Ectodermal cell (in vitro differentiated cells): ENCODE data around the gene WTIP.
"Not testable (repeated sequence)": the region's sequence is repeated elsewhere in the genome, so short reads cannot be mapped to it uniquely, and the experiment has no call there.

Source experiments
- H3K27ac ChIP-seq: 2 replicates; pipeline ENCODE4 v1.7.0; 2013; ENCODE audit warnings: mild to moderate bottlenecking, low read depth, low read length; ENCODE audit not compliant: insufficient read depth, poor library complexity, severe bottlenecking
- H3K27me3 ChIP-seq: 2 replicates; pipeline ENCODE4 v1.7.0; 2013; ENCODE audit warnings: mild to moderate bottlenecking, low read length; ENCODE audit not compliant: insufficient read depth, control insufficient read depth, poor library complexity, severe bottlenecking
- H3K36me3 ChIP-seq: one replicate; pipeline ENCODE4 v1.7.0; 2013; ENCODE audit warnings: low read length; ENCODE audit not compliant: control insufficient read depth, insufficient read depth
- H3K4me1 ChIP-seq: one replicate; pipeline ENCODE4 v1.7.0; 2013; ENCODE audit warnings: low read length; ENCODE audit not compliant: control insufficient read depth, insufficient read depth
- H3K4me3 ChIP-seq: 2 replicates; pipeline ENCODE4 v1.7.0; 2013; ENCODE audit warnings: low read depth, low read length, control low read depth; ENCODE audit not compliant: insufficient read depth
- H3K9me3 ChIP-seq: 2 replicates; pipeline ENCODE4 v1.7.0; 2013; ENCODE audit warnings: mild to moderate bottlenecking, low read length, moderate library complexity; ENCODE audit not compliant: control insufficient read depth
- WGBS, 2 experiments: methylation state at CpG; one replicate each; pipeline ENCODE4 v1.1.7; 2013; ENCODE audit warnings: missing lambda C conversion rate in 2 of 2; 5-methylcytosine and 5-hydroxymethylcytosine counted together

The WTIP gene

DNA sequence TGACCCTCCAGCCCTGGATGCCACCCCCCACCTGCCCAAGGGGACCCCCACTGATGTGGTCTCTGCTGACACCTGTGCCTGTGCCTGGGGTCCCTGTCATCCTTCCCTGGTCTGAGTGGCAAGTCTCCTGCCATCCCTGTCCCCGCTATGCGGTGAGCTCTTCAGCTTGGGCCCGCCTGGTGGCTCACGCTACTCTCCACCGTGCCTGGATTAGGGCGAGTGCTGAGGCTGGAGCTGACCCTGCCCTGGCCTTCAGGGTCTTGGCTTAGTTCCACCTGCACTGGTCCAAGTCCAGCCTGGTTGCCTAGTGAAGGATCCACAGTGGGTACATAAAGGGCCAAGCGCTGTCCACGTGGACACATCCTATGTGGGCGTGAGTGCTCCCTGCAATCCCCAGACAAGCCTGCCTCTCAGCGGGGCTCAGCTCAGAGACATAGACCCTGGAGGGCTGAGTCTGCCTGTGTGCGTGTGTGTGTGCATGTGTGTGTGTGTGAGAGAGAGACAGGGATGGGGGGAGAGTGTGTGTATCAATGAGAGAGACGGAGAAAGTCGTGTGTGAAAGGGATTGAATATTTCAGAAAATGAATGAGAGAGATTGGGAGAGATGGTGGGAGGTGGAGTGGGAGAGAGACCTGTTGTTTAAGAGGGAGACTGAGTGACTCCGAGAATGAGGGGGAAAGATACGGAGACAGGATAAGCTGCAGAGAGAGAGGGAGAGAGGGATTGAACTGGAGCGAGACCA lies 22.1 kb downstream of the WTIP start:
- peaks cover 4% of the 10 kb centered on the region for H3K27me3 ChIP-seq
- H3K9me3 ChIP-seq, result no peaks in the 10 kb centered on the region
- WGBS, 2 experiments, result 92 to 93% methylated on average over 16 of the region's 16 CpGs
- no peaks in the 10 kb centered on the region for H3K36me3 ChIP-seq
- H3K4me1 ChIP-seq, result no peaks in the 10 kb centered on the region
- H3K27ac ChIP-seq, result no peak overlapping the region
- no peak overlapping the region for H3K4me3 ChIP-seq

DNA sequence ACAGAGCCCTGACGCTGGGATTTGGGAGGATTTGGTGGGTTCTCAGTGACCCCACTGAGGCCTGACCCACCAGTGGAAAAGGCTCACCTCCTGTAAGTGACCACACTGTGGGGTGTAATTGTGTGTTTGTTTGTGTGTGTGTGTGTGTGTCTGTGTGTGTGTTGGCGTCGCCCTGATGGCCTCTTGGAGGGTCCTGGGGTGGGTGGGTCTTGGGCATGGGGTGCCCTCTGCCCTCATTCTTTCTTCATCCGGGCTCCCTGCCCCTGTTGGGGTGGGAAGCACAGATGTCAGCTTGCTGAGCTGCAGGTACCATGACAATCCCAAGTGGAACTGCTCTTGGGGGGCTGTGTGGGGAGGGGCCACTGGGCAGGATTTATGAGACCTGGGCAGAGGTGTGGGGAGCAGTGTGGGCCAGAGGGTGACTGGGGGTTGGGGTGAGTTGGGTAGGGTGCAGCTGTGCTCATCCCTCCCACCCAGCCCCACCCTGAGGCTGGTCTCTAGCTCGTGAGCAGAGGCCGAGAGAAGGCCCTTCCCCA lies 22.8 kb downstream of the WTIP start:
- Histone ChIP-seq H3K4me3 (no peak overlapping the region), H3K36me3 (no peaks in the 10 kb centered on the region), H3K9me3 (no peaks in the 10 kb centered on the region), H3K27me3 (peaks cover 4% of the 10 kb centered on the region), H3K4me1 (no peaks in the 10 kb centered on the region), H3K27ac (no peak overlapping the region)
- 91 to 92% methylated on average over 6 of the region's 6 CpGs for WGBS, 2 experiments

DNA sequence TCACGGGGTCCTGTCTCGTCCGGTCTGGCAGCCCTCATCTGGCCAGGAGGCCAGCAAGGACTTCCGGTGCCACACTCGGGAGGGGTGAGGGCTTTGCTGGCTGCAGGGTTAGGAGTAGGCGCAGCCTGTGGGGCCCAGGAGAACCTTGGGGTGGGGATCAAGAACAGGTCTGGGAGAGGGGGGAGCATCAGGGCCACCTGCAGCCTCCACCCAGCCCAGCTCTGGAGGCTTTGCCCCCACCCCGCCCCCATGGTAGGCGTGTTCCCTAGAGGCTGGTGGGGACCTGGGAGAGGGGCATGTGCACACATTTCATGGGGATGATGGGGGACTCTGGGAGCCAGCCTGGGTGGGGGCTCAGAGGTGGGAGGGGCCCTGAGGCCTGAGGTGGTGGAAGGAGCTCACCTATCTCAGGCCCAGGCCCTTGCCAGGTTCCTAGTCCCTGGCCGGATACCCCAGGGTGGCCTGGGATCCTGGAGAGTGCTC lies 23.3 kb downstream of the WTIP start:
- Histone ChIP-seq H3K9me3 (no peaks in the 10 kb centered on the region), H3K4me3 (no peak overlapping the region), H3K36me3 (no peaks in the 10 kb centered on the region), H3K4me1 (no peaks in the 10 kb centered on the region), H3K27me3 (peaks cover 4% of the 10 kb centered on the region), H3K27ac (no peak overlapping the region)
- 94% methylated on average over 9 of the region's 9 CpGs for WGBS, 2 experiments

DNA sequence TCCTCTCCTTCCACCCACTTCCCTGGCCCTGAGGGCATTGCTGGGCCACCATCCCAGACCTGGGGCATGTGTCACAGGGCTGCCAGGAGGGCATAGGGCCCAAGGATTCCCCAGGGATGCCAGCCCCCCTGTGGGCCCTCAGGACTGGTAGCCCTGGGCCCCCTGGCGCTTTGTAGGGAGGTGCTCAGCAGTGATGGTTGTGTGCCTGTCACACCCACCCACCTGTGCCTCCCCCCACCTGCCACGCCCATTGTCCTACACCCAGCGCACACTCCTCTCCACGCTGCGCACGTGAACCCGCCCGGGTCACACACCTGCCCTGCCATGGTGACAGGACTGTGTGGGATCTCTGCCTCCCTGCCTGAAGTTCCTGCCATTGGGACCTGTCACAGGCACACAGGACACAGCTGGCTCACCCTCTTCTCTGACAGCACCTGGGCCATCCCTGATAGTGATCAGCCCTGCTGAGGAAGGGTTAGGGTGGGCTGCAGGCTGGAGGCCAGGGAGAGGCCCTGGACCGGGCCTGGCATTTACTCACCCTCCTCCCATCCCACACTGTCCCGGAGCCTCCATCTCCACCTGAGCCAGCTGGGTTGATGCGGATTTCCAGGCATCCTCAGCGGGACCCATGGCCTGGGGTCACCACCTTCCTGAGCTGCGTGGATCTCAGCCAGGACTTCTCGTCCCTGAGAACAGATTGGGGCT lies 23.9 kb downstream of the WTIP start:
- WGBS, 2 experiments, result 92 to 93% methylated on average over 14 of the region's 14 CpGs
- peaks cover 4% of the 10 kb centered on the region for H3K27me3 ChIP-seq
- H3K4me3 ChIP-seq, result no peak overlapping the region
- no peaks in the 10 kb centered on the region for H3K36me3 ChIP-seq
- H3K27ac ChIP-seq, result no peak overlapping the region
- no peaks in the 10 kb centered on the region for H3K9me3 ChIP-seq
- H3K4me1 ChIP-seq, result no peaks in the 10 kb centered on the region

DNA sequence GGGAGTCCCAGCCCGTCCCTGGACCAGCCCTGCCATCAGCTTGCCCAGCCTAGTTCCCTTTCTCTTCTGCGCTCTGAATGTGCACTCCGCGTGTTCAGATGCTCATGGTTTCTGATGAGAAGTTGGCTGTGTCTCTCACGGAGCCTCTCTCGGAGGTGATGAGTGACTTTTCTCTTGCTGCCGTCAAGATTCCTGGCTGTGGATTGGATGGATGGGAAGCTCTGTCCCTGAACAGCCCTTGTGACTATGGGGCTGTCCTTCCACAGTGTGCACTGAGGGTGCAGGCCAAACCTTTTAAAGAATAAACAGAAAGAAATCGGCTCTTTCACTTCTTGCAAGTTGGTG lies 24.4 kb downstream of the WTIP start:
- Histone ChIP-seq H3K36me3 (no peaks in the 10 kb centered on the region), H3K4me1 (no peaks in the 10 kb centered on the region), H3K4me3 (no peak overlapping the region), H3K27ac (no peak overlapping the region), H3K27me3 (peaks cover 4% of the 10 kb centered on the region), H3K9me3 (no peaks in the 10 kb centered on the region)
- WGBS, 2 experiments, result 94 to 95% methylated on average over 8 of the region's 8 CpGs

DNA sequence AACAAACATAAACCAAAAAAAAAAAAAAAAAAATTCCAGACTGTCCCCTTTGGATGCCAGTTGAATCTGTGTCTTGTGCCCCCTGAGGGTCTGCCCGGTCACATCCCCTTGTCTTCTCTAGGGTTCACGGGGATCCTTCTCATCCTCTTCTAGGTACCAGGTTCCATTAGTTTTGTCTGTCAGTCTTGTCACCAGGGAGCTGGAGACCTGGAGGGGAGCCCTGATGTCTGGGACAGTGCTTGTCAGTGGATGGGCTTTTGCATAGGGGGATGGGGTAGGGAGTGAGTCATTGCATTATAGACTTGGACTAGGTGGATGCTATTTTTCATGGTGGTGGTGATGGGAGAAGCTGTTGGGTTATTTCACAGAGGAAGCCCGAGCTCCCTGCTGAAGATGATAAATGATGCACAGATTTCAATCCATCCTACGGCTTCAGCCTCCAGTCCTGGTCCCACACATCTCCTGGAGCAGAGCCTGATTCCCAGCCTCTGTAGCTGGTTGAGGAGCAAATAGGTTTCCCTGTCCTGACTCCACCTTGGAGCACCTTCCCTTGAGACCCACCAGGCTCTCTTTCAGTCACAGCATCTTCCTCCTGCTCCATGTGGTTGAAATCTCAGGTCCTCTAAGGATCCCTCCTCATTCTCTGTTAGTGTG lies 26.0 kb downstream of the WTIP start:
- peaks cover 4% of the 10 kb centered on the region for H3K27me3 ChIP-seq
- H3K36me3 ChIP-seq, result no peaks in the 10 kb centered on the region
- no peak overlapping the region for H3K4me3 ChIP-seq
- no peaks in the 10 kb centered on the region for H3K4me1 ChIP-seq
- WGBS, 2 experiments, result 85 to 87% methylated on average over 4 of the region's 4 CpGs
- H3K9me3 ChIP-seq, result no peaks in the 10 kb centered on the region
- H3K27ac ChIP-seq, result no peak overlapping the region

DNA sequence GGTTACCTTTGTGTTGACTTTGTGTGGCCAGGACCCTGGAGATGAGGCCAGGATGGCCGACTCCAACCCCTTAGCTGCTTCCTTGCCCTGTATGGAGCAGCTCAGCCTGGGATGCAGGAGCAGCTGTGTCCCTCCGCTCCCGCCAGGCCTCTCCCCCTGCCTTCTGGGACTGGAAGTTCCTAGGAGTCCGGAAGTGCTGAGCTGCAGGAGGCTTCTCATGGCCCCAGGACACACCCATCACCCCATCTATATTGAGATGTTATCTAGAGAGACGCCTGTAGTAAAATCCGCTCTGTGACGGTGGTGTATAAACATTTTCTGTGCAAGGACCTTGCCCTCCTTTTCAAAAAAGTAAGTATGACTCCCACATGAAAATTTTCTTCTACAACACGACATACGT lies 27.0 kb downstream of the WTIP start:
- 83 to 91% methylated on average over 7 to 9 of the region's 9 CpGs for WGBS, 2 experiments

DNA sequence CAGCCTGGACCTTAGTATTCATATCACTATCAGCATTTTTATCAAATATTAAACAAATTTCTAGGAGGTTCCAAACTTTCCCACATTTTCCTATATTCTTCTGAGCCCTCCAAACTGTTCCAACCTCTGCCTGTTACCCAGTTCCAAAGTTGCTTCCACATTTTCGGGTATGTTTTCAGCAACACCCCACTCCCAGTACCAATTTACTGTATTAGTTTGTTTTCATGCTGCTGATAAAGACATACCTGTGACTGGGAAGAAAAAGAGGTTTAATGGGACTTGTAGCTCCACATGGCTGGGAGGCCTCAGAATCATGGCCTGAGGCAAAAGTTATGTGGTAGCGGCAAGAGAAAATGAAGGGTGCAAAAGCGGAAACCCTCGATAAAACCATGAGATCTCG lies 29.3 kb downstream of the WTIP start:
- H3K4me1 ChIP-seq, H3K27me3 ChIP-seq, H3K36me3 ChIP-seq, H3K9me3 ChIP-seq, H3K4me3 ChIP-seq, H3K27ac ChIP-seq: not testable (repeated sequence)
- WGBS, 2 experiments, result 89 to 96% methylated on average over 4 to 5 of the region's 5 CpGs

More for the DNA sequence above, 27.0 kb downstream of the WTIP start:
- no peaks in the 10 kb centered on the region for H3K4me1 ChIP-seq
- H3K9me3 ChIP-seq, result no peaks in the 10 kb centered on the region
- no peak overlapping the region for H3K4me3 ChIP-seq
- peaks cover 4% of the 10 kb centered on the region for H3K27me3 ChIP-seq
- no peaks in the 10 kb centered on the region for H3K36me3 ChIP-seq
- no peak overlapping the region for H3K27ac ChIP-seq

DNA sequence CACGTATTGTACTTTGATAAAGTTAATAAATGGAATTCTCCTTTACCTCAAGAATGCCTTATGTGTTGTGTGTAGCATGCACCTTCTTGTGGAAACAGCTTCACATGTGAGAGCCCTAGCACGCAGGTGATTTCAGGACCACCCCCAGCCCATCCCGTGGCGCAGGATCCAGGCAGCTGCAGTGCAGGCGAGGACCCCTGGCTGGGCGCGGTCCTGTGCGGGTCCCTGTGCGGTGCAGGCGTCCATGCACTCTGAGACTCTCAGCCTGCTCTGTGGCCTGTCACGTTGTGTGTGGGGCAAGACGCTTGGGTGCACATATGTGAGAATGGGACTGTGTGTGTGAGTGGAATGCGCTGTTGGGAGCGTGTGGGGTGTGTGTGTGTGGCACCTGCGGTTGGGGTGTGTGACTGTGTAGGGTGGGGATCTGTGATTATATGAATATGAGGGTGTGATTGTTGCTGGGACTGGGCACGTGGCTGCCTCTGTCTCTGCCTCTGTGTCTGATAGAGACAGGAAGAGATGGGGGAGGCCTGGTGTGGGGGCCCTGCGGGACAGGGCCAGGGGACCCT lies 30.8 kb downstream of the WTIP start:
- WGBS, 2 experiments, result 90 to 93% methylated on average over 17 of the region's 17 CpGs
- Histone ChIP-seq H3K9me3 (no peaks in the 10 kb centered on the region), H3K4me3 (no peak overlapping the region), H3K36me3 (no peaks in the 10 kb centered on the region), H3K4me1 (no peaks in the 10 kb centered on the region), H3K27me3 (peaks cover 2% of the 10 kb centered on the region), H3K27ac (no peak overlapping the region)

DNA sequence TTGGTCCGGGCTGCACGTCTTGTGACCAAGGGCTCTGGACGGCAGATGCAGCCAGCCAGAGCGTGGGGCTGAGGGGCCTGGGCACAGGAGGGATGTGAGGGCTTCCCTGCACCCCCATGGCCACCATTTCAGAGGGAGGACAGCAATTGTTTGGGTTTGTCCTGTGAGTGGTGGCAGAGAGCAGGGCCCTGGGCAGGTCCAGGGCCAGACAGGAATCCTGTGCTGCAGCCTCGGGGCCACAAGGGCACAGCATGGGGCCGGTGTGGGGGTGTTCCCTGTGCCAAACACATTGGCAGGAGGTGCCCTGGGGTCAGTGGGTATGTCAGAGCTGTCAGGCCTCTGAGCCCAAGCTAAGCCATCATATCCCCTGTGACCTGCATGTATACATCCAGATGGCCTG lies 32.2 kb downstream of the WTIP start:
- 81 to 84% methylated on average over 6 of the region's 6 CpGs for WGBS, 2 experiments
- H3K9me3 ChIP-seq, result no peaks in the 10 kb centered on the region
- H3K36me3 ChIP-seq, result no peaks in the 10 kb centered on the region

More for the DNA sequence above, 32.2 kb downstream of the WTIP start:
- Histone ChIP-seq H3K4me3 (no peak overlapping the region), H3K27ac (no peak overlapping the region), H3K27me3 (no peaks in the 10 kb centered on the region), H3K4me1 (no peaks in the 10 kb centered on the region)
